HG03175 (cell line): Measurements from ENCODE around the gene DMAP1.

Experiments
- ATAC-seq: cut with Tn5 transposase; IDR thresholded peaks from one replicate; pipeline ENCODE4 v1.9.1; 2021; ENCODE audit warnings: mild to moderate bottlenecking, moderate library complexity; ENCODE audit not compliant: unreplicated experiment

Gene DMAP1

DNA sequence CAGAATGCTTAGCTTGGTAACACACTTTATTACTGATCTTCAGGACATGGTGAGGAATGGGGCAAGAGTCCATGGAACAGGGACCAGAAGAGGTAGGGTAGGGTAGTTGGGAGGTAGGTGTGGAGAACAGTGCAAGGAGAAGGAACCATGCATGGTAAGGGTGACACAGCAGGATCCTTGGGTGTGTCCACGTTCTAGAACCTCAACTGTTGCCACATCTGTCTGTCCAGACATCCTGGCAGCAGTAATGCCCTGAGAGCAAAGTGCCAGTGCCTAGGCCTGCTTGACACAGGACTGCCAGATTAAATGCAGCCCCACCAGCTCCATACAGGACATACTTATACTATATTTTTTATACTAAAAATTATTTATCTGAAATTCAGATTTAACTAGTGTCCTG is 13.9 kb downstream of the DMAP1 start:
- ATAC-seq: no peak

DNA sequence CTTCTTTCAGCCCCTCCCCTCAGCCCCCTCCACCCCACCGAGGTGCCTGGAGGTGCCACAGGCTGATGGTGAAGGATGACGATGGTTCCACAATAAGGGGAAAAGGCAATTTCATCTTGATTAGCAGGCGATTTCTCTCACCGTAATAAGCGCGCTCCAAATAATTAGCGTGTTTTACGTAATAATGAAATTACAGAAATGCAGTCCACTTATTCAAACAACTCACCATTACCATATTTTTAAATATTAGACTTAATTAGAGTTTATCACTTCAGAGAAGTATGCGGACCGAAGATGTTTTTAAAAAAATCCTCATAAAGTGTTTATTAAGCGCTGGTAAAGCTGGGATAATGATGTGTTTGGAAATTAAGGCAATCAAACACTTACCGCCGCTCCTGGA is 14.9 kb downstream of the DMAP1 start:
- no peak for ATAC-seq

- ATAC-seq: no peak
These were observed 16.3 kb downstream of the DMAP1 start for GRCh38 chr1:44229435-44230167.

- ATAC-seq: no peak
These were observed 17.5 kb downstream of the DMAP1 start for GRCh38 chr1:44230796-44231195.

- no peak for ATAC-seq
These were observed 20.3 kb downstream of the DMAP1 start for GRCh38 chr1:44233593-44233992.

GRCh38 chr1:44235808-44236207 is 22.5 kb downstream of the DMAP1 start:
- ATAC-seq: no peak

DNA sequence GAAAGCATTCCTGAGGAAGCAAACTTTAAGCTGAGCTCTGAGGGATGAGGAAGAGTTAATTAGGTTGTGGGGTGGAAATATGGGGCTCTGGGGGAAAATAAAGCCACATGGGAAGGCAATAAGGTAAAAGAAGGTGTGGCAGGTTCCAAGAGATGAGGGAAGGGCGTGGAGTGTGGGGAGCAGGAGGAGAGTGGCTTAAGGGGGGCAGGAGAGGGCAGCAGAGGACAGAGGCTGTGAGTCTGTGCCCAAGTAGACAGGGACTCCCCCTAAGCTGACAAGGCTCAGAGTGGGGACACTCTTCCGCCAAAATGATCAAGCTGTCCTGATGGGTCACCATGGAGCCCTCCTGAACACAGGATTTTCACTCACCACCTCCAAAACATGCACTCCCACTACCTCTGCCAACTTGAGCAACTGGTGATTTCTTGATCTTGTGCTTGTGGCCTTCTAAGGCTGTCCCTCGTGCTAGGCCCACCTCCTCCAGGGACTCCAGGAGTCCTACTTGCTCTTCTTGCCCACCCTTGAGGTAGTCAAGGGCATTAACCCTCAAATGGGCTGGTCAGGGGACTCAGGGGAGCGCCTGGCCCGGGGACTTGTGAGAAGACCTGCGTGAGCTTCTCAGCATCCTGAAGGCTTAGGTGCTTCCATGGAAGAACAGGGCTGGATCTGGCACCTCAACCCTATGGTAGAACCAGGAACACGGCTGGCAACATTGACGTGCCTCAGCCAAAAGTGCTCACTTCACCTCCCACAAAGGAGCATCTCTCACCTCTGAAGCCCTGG is 23.4 kb downstream of the DMAP1 start:
- no peak for ATAC-seq

- ATAC-seq: no peak
These were observed 24.6 kb downstream of the DMAP1 start for GRCh38 chr1:44237721-44238457.

DNA sequence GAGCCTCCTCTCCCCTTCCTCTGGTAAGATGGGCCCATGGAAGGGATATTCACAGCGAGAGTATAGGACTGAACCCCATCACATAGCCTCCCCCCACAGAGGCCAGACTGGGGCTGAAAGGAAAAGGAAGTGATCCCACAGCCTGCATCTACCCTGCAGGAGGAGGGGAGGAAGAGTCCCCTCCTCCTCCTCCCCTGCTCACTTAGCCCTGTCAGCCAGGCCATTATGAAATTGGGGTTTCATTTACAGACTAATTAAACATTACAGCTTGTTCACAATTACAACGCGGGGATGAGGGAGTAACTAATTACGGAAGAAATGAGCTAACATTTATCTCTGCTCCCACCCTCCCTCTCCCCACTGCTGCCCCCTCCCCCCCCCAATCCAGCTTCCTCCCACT is 25.4 kb downstream of the DMAP1 start:
- ATAC-seq: no peak

DNA sequence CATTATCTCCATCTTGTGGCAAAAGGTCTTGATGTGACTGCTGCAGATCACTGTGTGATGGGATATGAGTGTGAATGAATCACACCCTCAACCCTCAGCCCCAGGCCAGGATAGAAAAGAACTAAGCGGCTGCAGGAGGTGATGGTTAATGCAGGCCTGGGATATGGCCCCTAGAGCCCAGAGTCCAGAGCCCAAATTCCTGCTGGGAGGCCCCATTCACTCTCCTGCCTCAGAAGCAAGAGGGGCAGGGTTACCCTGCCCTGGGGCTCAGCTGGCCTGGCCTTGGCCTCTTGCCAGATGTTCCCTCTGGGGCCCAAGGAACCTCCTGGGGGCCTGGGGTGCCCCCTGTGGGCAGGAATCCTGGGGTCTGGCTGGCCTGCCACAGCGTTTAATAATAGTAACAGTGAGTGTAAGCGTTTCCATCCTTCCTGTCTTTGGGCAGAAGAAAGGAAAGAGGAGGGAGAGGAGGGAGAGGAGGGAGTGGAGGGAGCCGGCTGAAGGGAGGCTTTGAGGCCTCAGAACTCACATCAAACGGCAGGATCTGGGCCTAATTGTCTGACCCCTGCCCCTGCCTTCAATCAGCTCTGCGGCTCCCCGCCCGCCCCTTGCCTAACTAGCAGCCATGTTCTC is 26.2 kb downstream of the DMAP1 start:
- ATAC-seq: no peak

GRCh38 chr1:44239961-44240371 is 26.7 kb downstream of the DMAP1 start:
- ATAC-seq: no peak

DNA sequence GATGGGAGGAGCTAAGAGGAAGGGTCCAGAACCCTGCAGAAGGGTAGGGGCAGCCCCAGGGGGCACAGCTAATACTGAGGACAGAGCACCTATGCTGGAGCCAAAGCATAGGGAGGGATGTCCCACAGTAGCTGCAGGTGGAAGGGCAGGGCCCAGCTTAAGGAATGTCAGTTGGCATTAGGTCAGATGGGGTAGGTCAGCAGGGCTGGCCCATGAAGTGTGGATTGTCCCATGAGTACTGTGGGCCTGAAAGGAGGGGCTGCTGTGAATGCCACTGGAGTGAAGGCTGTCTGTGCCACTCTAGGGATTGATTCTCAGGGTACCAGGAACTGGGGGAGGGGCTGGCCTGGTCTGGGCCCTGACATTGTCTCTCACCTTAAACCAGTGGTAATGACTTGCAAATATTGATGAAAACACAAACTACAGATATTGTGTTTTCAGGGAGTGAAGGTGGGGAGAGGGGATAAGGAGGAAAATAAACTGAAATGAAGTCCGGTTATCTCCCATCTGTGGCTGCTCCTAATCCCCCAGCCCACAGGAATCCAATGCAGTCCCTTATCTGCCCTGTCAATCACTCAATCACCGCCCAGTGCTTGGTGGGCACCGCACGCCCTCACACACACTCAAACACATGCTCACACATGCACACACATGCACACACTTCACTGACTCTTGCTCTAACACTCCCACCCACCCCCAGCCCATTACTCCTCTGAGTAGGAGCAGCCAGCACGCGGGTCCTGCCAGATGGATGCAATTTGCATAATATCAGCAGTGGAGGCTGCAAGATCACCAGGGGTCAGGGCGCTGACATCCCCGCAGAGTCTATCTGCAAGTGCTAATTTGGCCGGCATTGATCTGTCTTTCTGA is 27.8 kb downstream of the DMAP1 start:
- no peak for ATAC-seq

- ATAC-seq: no peak
These were observed 29.5 kb downstream of the DMAP1 start for GRCh38 chr1:44242746-44243145.

GRCh38 chr1:44243782-44244495 is 30.7 kb downstream of the DMAP1 start:
- ATAC-seq: no peak

- ATAC-seq: no peak
These were observed 31.7 kb downstream of the DMAP1 start for GRCh38 chr1:44244986-44245385.

- no peak for ATAC-seq
These were observed 33.5 kb downstream of the DMAP1 start for GRCh38 chr1:44246806-44247205.

DNA sequence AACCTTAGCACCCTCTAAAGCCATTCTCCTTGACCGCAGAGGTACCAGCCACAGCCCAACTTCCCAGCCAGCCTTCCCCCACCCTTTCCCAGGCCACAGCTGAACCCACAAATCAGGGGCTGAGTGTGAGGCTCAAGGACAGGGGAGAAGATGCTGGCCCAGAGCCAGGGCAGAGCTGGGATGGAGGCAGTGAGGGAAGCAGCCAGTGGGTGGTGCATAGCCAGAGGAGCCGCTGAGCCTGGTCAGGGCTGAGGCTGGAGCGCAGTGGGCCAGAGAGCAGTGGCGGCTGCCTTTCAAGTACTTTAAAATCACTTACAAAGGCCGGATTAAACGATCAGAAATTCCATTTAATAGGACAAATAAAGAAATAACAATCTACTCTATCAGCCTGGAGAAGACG is 36.3 kb downstream of the DMAP1 start:
- ATAC-seq: no peak

DNA sequence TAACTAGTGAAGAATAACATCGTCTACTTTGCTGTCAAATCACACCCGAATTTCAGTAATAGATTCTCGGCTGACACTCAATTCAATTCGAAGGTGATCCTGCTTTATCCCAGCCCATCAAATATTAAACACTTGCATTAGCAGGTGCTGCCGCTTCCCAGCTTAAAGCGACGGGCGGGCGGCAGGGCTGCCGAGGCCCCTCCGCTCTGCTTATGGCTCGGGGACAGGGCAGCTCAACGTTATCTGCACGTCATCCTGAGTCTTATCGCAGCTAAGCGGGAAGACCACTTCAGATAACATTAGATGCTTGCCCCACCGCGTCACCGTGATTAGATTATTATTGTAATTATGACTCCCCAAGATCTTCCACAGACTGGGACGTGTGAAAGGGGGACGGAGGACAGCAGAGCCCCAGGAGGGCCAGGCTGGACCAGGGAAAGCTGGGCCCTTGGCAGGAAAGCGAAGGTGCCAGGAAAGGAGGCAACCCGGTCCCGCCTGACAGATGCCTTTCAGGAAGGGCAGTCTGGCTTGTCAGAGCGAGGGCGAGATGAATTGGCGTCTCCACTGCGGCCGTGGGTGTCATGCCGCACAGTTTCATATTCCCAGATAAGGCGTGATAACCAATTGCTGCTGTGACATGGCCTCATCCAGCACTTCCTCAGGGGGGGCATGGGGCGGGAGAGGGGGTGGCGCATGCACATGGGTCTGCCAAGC is 37.0 kb downstream of the DMAP1 start:
- no peak for ATAC-seq

DNA sequence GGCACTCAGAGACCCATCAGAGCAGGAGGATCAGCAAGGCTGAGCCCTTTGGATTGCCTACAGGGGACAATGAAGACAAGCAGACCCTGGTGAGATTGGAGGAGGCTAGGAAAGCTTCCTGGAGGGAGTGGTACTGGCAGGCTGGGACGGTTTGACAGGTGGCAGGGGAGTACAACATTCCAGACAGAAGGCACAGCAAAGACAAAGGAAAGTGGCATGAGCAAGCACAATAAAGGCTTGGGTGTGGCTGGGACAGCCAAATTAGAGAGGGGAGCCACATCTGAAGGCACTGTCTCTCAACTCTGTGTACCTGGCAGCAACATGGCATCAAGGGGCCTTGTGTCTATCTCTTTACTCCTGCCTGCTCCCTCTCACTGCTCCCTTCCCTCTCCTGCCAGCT is 38.2 kb downstream of the DMAP1 start:
- no peak for ATAC-seq
